B cell (primary cell): ENCODE data around the gene LENG9.

ENCODE experiments used
- EZH2 ChIP-seq: IDR thresholded peaks from 2 replicates; pipeline ENCODE4 v1.6.1; 2012; ENCODE audit warnings: borderline replicate concordance, low read depth, mild to moderate bottlenecking, moderate library complexity, low read length; ENCODE audit not compliant: insufficient read depth, poor library complexity, severe bottlenecking
- TF ChIP-seq, protein P1 (sequence below): fragments of 200-600 bp; IDR thresholded peaks from one replicate; pipeline ENCODE4 v1.8.0; 2022; ENCODE audit warnings: antibody characterized with exemption, mild to moderate bottlenecking

DNA sequence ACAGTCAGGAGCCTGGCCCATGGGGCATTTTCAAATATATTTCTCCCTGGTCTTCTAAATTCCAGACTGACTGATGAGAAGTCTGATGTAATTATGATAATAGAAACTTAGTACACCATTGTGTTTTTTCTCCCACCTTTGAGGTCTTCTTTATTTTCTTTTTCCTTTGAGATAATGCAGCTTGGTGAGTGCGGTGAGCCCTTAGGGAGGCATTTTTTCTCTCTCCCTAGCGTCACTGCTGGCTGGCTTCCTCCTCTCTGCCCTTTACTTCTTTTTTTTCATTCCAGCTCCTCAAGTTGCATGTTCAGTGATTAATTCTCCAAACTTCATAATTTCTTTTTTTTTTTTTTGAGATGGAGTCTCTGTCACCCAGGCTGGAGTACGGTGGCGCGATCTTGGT lies 22.3 kb upstream of the LENG9 start:
- TF ChIP-seq, protein P1, sequence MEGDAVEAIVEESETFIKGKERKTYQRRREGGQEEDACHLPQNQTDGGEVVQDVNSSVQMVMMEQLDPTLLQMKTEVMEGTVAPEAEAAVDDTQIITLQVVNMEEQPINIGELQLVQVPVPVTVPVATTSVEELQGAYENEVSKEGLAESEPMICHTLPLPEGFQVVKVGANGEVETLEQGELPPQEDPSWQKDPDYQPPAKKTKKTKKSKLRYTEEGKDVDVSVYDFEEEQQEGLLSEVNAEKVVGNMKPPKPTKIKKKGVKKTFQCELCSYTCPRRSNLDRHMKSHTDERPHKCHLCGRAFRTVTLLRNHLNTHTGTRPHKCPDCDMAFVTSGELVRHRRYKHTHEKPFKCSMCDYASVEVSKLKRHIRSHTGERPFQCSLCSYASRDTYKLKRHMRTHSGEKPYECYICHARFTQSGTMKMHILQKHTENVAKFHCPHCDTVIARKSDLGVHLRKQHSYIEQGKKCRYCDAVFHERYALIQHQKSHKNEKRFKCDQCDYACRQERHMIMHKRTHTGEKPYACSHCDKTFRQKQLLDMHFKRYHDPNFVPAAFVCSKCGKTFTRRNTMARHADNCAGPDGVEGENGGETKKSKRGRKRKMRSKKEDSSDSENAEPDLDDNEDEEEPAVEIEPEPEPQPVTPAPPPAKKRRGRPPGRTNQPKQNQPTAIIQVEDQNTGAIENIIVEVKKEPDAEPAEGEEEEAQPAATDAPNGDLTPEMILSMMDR: no peak
- TF ChIP-seq EZH2: no peak
